K562 (cell line): ENCODE measurements around the gene BHMT2. TPM values are rescaled to one million over a fixed set of nuclear protein-coding genes. Genes with fewer than 3 reads are reported as not detected.
A peak's percentile ranks its signal among the peaks of the same experiment; 100 is the strongest.

ENCODE experiments used
- ATAC-seq: fragments of 200-7000 bp; cut with Tn5 transposase; 3 replicates; pipeline ENCODE4 v1.9.1; 2020; ENCODE audit warnings: moderate library complexity
- BruUV-seq: library from RNA; stranded (reverse); fragments of 400-500 nt; replicated peaks from 2 replicates; lab custom pipeline; 2021; lab: Mats Ljungman, UMichigan
- CTCF ChIA-PET: fragments of 300-600 bp; formaldehyde crosslinking; extraction: SDS; loops from one replicate; lab custom pipeline; 2021; ENCODE audit warnings: low intra/inter-chr PET ratio; lab: Yijun Ruan, JAX
- POLR2A ChIA-PET: fragments of 300-600, 350-650 bp; sonication (Branson Sonifier 250); formaldehyde crosslinking; extraction: SDS; loops from one replicate; lab custom pipeline; 2021; ENCODE audit warnings: antibody characterized with exemption, inconsistent platforms; lab: Yijun Ruan, JAX
- DNase-seq, 4 experiments: peaks; one replicate each; pipeline versions ENCODE4 v3.0.0 to v3.0.0-alpha.2; 2011 to 2018; ENCODE audit warnings: low spot score in 3 of 4, mixed read lengths in 3 of 4; ENCODE audit errors: extremely low read depth in 1 of 4
- FAIRE-seq: peaks from 2 replicates; lab custom pipeline; 2011; peaks lifted over from hg19 to GRCh38; lab: Jason Lieb, UNC
- H2AFZ ChIP-seq: 2 replicates; pipeline ENCODE4 v1.6.0; 2011; ENCODE audit warnings: low read depth, low read length, control low read depth, inconsistent platforms
- H3K27ac ChIP-seq: fragments of 200-600 bp; 3 replicates; pipeline ENCODE4 v1.8.0; 2011; ENCODE audit warnings: low read depth, mild to moderate bottlenecking, control low read depth, inconsistent platforms, low read length, moderate library complexity, mixed read lengths; ENCODE audit errors: extremely low read depth
- H3K27me3 ChIP-seq, 2 experiments: fragments of 300-600 bp in 1 of 2; 2 replicates in 1 of 2; 3 replicates in 1 of 2; pipeline versions ENCODE4 v1.6.0 to v1.8.0; 2011; ENCODE audit warnings: inconsistent platforms in 2 of 2, low read length in 2 of 2, mild to moderate bottlenecking in 1 of 2, mixed read lengths in 1 of 2, moderate library complexity in 1 of 2; ENCODE audit not compliant: control insufficient read depth in 2 of 2, insufficient read depth in 2 of 2
- H3K36me3 ChIP-seq: fragments of 300-600 bp; 3 replicates; pipeline ENCODE4 v1.8.0; 2011; ENCODE audit warnings: mild to moderate bottlenecking, low read length, inconsistent platforms; ENCODE audit not compliant: control insufficient read depth, insufficient read depth
- H3K4me1 ChIP-seq, 2 experiments: fragments of 200-600 bp in 1 of 2; replicated peaks in 1 of 2; 2 replicates in 1 of 2; 3 replicates in 1 of 2; pipeline versions ENCODE4 v1.5.1 to v1.8.0; 2011; ENCODE audit warnings: inconsistent platforms in 2 of 2, low read length in 2 of 2, mild to moderate bottlenecking in 1 of 2, mixed read lengths in 1 of 2, moderate library complexity in 1 of 2; ENCODE audit not compliant: control insufficient read depth in 2 of 2, insufficient read depth in 2 of 2
- H3K4me2 ChIP-seq: 2 replicates; pipeline ENCODE4 v1.6.1; 2011; ENCODE audit warnings: low read length, control low read depth, inconsistent platforms, mixed read lengths; ENCODE audit not compliant: insufficient read depth
- H3K4me3 ChIP-seq: fragments of 200-600 bp; sonication (generic), shearing (Covaris generic); 2 replicates; pipeline ENCODE4 v1.5.1; 2016; ENCODE audit warnings: control low read depth, inconsistent platforms
- H3K79me2 ChIP-seq: fragments of 200-600 bp; 3 replicates; pipeline ENCODE4 v1.8.0; 2011; ENCODE audit warnings: low read length, inconsistent platforms; ENCODE audit not compliant: control insufficient read depth, insufficient read depth
- H3K9ac ChIP-seq, 2 experiments: 2 replicates each; pipeline versions ENCODE4 v1.6.0 to v1.6.1; 2011; ENCODE audit warnings: low read depth in 2 of 2, low read length in 2 of 2, control low read depth in 1 of 2, inconsistent platforms in 1 of 2, mild to moderate bottlenecking in 1 of 2, mixed read lengths in 1 of 2; ENCODE audit not compliant: insufficient read depth in 1 of 2
- H3K9me1 ChIP-seq: one replicate; pipeline ENCODE4 v1.6.0; 2011; ENCODE audit warnings: inconsistent platforms, mild to moderate bottlenecking, low read length, moderate library complexity; ENCODE audit not compliant: control insufficient read depth, insufficient read depth
- H3K9me3 ChIP-seq: replicated peaks from 2 replicates; pipeline ENCODE4 v1.5.1; 2011; ENCODE audit warnings: low read depth, low read length, inconsistent platforms; ENCODE audit not compliant: control insufficient read depth, insufficient read depth
- H4K20me1 ChIP-seq: replicated peaks from 2 replicates; pipeline ENCODE4 v1.6.1; 2011; ENCODE audit warnings: low read length, inconsistent platforms, mixed read lengths; ENCODE audit not compliant: control insufficient read depth, insufficient read depth
- CTBP1 ChIP-seq: fragments of 450-650 bp; IDR thresholded peaks from 2 replicates; pipeline ENCODE4 v1.6.1; 2016; ENCODE audit warnings: borderline replicate concordance
- RAD21 ChIP-seq, 2 experiments: fragments of 250-450 bp in 1 of 2; fragments of 450-650 bp in 1 of 2; sonication (Bioruptor Pico) in 1 of 2; formaldehyde crosslinking in 1 of 2; IDR thresholded peaks in 1 of 2; conservative IDR thresholded peaks in 1 of 2; 2 replicates each; pipeline versions ENCODE4 v1.4.0 to v1.8.0; 2020 to 2022; ENCODE audit warnings: mild to moderate bottlenecking in 2 of 2, moderate library complexity in 1 of 2
- RB1 ChIP-seq: fragments of 450-650 bp; IDR thresholded peaks from 2 replicates; pipeline ENCODE4 v1.6.1; 2017; ENCODE audit warnings: low read depth, mild to moderate bottlenecking
- WGBS: fragments of 100-300 bp; shearing (Covaris generic); methylation state at CpG from one replicate; pipeline ENCODE4 v1.1.6; 2016; ENCODE audit warnings: low coverage, mixed read lengths; ENCODE audit not compliant: insufficient coverage; ENCODE audit errors: missing lambda C conversion rate; 5-methylcytosine and 5-hydroxymethylcytosine counted together
- in situ Hi-C: fragments of 300-500 bp; cut with MboI; formaldehyde crosslinking; loops from 4 replicates; pipeline ENCODE4 v1.15.0; 2018; ENCODE audit warnings: inconsistent platforms, mixed read lengths
- intact Hi-C: fragments of 100-400 bp; cut with micrococcal nuclease; formaldehyde crosslinking; loops from 2 replicates; pipeline ENCODE4 v1.14.2; 2022
- polyA plus RNA-seq, 8 experiments: library from polyadenylated mRNA; depleted of rRNA in 4 of 8; stranded (reverse) in 5 of 8; unstranded in 3 of 8; fragments of >200 nt; fragmentation: Nextera tagmentation in 2 of 8; fragmentation: Illumina TruSeq in 1 of 8; extraction: Ambion mirVana in 2 of 8; extraction: Trizol in 1 of 8; gene quantifications; 2 replicates each; pipeline versions ENCODE4 v1.2.1 to v1.2.3, GENCODE V29; 2011 to 2014; ENCODE audit warnings: inconsistent platforms in 1 of 8, missing spikeins in 1 of 8
- total RNA-seq, 7 experiments: library from RNA; depleted of rRNA in 6 of 7; stranded (reverse); fragments of >200 nt in 6 of 7; fragmentation: Illumina TruSeq in 2 of 7; extraction: Trizol in 2 of 7; gene quantifications; 2 replicates each; pipeline versions ENCODE4 v1.2.1 to v1.2.3, GENCODE V29; 2011 to 2021; ENCODE audit warnings: low replicate concordance in 1 of 7
- TF ChIP-seq, protein P1 (sequence below): fragments of 450-650 bp; formaldehyde crosslinking; IDR thresholded peaks from 2 replicates; pipeline ENCODE4 v1.4.0; 2020; ENCODE audit warnings: mild to moderate bottlenecking, moderate library complexity
- TF ChIP-seq, protein P2 (sequence below): fragments of 250-450 bp; sonication (Bioruptor Pico); IDR thresholded peaks from 2 replicates; pipeline ENCODE4 v1.4.0; 2020; ENCODE audit warnings: mild to moderate bottlenecking, moderate library complexity
- TF ChIP-seq, protein P3 (sequence below): sonication (generic); formaldehyde crosslinking; IDR thresholded peaks from 2 replicates; pipeline ENCODE4 v1.8.0; 2022; ENCODE audit warnings: mild to moderate bottlenecking, missing genetic modification reagents
- TF ChIP-seq, protein P4 (sequence below): IDR thresholded peaks from 2 replicates; pipeline ENCODE4 v1.6.1; 2012; ENCODE audit warnings: low read depth, low read length, improper control_type of control experiment, borderline replicate concordance

BHMT2 gene
- total and polyA plus RNA-seq, 9 of the 15 experiments (the other 6 are each of a cell fraction or from before 2014, with no cell fraction given), result not detected

DNA sequence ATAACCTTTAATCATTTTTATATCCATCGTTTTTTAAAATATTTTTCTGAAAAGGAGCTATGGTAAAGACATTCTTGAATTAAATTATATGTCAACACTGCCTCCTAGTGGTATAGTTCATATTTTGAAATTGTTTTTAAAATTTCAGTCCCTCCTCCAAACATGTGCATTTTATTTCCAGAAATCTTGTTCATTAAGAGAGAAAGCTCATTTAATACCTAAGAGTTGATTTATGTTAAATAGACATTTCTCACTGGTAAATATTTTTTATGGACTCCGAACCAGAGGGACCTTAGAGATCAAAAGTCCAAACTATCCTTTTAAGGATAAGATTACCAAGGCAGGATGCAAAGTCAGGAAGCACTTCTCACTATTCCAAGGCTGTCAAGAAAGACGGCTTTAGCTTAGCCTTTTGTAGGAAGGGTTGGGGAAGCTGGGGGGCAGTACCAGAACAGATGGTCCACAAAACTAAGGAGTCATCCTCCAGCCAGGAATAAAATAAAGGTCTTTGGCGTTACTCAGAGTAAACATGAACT is 63.6 kb downstream of the BHMT2 start:
- Histone ChIP-seq H3K9me3 (no peaks in the 10 kb centered on the region), H4K20me1 (no peaks in the 10 kb centered on the region), H3K79me2 (no peaks in the 10 kb centered on the region), H3K27me3 (no peaks in the 10 kb centered on the region), H3K4me3 (no peak overlapping the region), H3K27ac (no peak overlapping the region), H3K9ac (peak overlapping the region in 1 of 2 experiments; percentile 21; a peak in 1 of 4 replicates), H3K4me1 (peaks cover 3% of the 10 kb centered on the region in 2 experiments; a peak in 1 of 5 replicates), H3K36me3 (no peaks in the 10 kb centered on the region), H3K4me2 (peak overlapping the region; percentile 56), H2AFZ (peak overlapping the region; percentile 91), H3K9me1 (no peaks in the 10 kb centered on the region)
- ChIA-PET POLR2A (interaction anchor here (1.0 to 1.4 kb wide), 3 partner anchors 71 to 112 kb away, joined by 3 to 10 read pairs (median 4); no protein-coding TSS in a partner anchor), CTCF (interaction anchor here (0.6 to 5.0 kb wide), 9 partner anchors 9 to 950 kb away, joined by 3 to 62 read pairs (median 4); no protein-coding TSS in a partner anchor)
- ATAC-seq (peak; percentile 58), FAIRE-seq (no peak), DNase-seq (peak in 3 of 4 experiments; percentile 12 to 33 (median 15))
- 11% methylated on average over 4 of the region's 4 CpGs for WGBS
- BruUV-seq, result no TSS peak
- in situ Hi-C loops (loop anchor here (5.0 to 10.0 kb wide), 2 partner anchors 106 to 332 kb away; no protein-coding TSS in a partner anchor), intact Hi-C loops (loop anchor here (1.0 to 5.0 kb wide), 6 partner anchors 104 to 949 kb away; partner anchors contain the start of gene JMY)
- TF ChIP-seq, protein P1, sequence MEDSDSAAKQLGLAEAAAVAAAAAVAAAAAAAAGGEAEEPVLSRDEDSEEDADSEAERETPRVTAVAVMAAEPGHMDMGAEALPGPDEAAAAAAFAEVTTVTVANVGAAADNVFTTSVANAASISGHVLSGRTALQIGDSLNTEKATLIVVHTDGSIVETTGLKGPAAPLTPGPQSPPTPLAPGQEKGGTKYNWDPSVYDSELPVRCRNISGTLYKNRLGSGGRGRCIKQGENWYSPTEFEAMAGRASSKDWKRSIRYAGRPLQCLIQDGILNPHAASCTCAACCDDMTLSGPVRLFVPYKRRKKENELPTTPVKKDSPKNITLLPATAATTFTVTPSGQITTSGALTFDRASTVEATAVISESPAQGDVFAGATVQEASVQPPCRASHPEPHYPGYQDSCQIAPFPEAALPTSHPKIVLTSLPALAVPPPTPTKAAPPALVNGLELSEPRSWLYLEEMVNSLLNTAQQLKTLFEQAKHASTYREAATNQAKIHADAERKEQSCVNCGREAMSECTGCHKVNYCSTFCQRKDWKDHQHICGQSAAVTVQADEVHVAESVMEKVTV, result peak; percentile 60
- TF ChIP-seq, protein P2, sequence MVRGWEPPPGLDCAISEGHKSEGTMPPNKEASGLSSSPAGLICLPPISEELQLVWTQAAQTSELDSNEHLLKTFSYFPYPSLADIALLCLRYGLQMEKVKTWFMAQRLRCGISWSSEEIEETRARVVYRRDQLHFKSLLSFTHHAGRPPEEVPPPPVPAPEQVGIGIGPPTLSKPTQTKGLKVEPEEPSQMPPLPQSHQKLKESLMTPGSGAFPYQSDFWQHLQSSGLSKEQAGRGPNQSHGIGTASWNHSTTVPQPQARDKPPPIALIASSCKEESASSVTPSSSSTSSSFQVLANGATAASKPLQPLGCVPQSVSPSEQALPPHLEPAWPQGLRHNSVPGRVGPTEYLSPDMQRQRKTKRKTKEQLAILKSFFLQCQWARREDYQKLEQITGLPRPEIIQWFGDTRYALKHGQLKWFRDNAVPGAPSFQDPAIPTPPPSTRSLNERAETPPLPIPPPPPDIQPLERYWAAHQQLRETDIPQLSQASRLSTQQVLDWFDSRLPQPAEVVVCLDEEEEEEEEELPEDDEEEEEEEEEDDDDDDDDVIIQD (CRISPR knock-in tag), result no peak
- TF ChIP-seq RAD21 (CRISPR knock-in tag; conservative IDR thresholded peaks at IDR 0.05 in 1 of 2, IDR thresholded peaks at IDR 0.05 in 1 of 2), result peak; percentile 57 to 70
- TF ChIP-seq, protein P3, sequence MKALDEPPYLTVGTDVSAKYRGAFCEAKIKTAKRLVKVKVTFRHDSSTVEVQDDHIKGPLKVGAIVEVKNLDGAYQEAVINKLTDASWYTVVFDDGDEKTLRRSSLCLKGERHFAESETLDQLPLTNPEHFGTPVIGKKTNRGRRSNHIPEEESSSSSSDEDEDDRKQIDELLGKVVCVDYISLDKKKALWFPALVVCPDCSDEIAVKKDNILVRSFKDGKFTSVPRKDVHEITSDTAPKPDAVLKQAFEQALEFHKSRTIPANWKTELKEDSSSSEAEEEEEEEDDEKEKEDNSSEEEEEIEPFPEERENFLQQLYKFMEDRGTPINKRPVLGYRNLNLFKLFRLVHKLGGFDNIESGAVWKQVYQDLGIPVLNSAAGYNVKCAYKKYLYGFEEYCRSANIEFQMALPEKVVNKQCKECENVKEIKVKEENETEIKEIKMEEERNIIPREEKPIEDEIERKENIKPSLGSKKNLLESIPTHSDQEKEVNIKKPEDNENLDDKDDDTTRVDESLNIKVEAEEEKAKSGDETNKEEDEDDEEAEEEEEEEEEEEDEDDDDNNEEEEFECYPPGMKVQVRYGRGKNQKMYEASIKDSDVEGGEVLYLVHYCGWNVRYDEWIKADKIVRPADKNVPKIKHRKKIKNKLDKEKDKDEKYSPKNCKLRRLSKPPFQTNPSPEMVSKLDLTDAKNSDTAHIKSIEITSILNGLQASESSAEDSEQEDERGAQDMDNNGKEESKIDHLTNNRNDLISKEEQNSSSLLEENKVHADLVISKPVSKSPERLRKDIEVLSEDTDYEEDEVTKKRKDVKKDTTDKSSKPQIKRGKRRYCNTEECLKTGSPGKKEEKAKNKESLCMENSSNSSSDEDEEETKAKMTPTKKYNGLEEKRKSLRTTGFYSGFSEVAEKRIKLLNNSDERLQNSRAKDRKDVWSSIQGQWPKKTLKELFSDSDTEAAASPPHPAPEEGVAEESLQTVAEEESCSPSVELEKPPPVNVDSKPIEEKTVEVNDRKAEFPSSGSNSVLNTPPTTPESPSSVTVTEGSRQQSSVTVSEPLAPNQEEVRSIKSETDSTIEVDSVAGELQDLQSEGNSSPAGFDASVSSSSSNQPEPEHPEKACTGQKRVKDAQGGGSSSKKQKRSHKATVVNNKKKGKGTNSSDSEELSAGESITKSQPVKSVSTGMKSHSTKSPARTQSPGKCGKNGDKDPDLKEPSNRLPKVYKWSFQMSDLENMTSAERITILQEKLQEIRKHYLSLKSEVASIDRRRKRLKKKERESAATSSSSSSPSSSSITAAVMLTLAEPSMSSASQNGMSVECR (CRISPR knock-in tag), result no peak
- TF ChIP-seq, protein P4, sequence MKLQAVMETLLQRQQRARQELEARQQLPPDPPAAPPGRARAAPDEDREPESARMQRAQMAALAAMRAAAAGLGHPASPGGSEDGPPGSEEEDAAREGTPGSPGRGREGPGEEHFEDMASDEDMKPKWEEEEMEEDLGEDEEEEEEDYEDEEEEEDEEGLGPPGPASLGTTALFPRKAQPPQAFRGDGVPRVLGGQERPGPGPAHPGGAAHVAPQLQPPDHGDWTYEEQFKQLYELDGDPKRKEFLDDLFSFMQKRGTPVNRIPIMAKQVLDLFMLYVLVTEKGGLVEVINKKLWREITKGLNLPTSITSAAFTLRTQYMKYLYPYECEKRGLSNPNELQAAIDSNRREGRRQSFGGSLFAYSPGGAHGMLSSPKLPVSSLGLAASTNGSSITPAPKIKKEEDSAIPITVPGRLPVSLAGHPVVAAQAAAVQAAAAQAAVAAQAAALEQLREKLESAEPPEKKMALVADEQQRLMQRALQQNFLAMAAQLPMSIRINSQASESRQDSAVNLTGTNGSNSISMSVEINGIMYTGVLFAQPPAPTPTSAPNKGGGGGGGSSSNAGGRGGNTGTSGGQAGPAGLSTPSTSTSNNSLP, result peak; percentile 73; the same call in 1 of the 2 replicates
- 0 out of 2 replicates have a peak, but pooled peaks have one; percentile 1 for TF ChIP-seq CTBP1
- no peak for TF ChIP-seq RB1
